ENCODE measurements around the gene PHF24. TPM values are rescaled to one million over a fixed set of nuclear protein-coding genes. Genes with fewer than 3 reads are reported as not detected.
A peak's percentile ranks its signal among the peaks of the same experiment; 100 is the strongest.

The PHF24 gene
- total and polyA plus RNA-seq, 5 donors from 2014 or later = not detected

DNA sequence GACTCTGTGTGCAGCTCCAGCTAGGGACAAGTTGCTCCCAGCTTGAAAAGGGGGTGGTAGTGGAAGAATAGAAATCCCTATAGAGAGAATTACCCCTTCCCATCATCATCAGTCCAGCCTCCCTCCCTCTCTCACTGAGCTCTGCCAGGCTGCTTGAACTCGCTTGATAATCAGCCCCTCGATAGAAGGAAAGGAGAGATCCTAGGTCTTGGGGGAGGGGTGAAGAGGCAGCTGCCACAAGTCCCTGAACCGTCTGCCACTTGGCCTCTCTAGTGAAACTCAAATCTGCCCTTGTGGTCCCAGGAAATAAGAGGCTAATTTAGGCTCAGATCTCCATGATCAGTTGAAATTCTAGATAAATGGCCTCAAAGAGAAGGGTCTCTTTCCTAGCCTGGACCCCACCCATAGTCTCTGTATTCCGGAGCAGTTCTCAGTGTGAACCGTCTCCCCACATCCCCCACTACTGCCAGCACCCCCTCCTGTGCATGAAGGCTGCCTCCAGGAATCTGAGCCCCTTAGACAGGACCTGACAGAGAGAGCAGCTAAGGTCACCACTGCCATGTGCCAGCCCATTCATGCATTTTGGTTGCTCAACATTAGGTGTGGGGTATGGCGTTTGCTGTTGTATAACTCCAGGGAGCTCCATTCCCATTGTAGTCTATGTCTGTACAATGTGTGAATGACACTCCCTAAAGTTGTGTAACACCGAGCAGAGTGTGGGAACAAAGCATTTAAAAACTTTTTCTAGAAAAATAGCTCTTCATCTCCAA, 37.0 kb downstream of the PHF24 start:
- H3K27ac Mint-ChIP-seq = peak overlapping the region in 1 of 3 donors; percentile 2
- H3K4me3 ChIP-seq (ENCODE audit: low read depth, low read length) = no peak overlapping the region
- no peaks in the 10 kb centered on the region for H3K27me3 ChIP-seq (ENCODE audit: control insufficient read depth, insufficient read depth, low read length)
- no peak overlapping the region for H3K27ac ChIP-seq (ENCODE audit: insufficient read depth, low read length, poor library complexity, severe bottlenecking)
- H3K36me3 Mint-ChIP-seq = peaks cover 8% of the 10 kb centered on the region
- H3K4me3 Mint-ChIP-seq = peak overlapping the region in 1 of 4 donors; percentile 60
- peaks cover 4% of the 10 kb centered on the region for H3K36me3 ChIP-seq (ENCODE audit: control insufficient read depth, insufficient read depth, low read length)
- H3K4me1 Mint-ChIP-seq = peaks cover 0 to 15% (median 5%) of the 10 kb centered on the region in 4 donors
- H3K9me3 ChIP-seq (ENCODE audit: control insufficient read depth in 2 of 2, low read length in 2 of 2) = no peaks in the 10 kb centered on the region
- no peaks in the 10 kb centered on the region for H3K9me3 Mint-ChIP-seq
- H3K4me1 ChIP-seq (ENCODE audit: control insufficient read depth, insufficient read depth, low read length, poor library complexity, severe bottlenecking) = peaks cover 7% of the 10 kb centered on the region
- ATAC-seq (ENCODE audit: low read depth in 2 of 2) (no peak), DNase-seq (no peak)
- no peaks in the 10 kb centered on the region for H3K27me3 Mint-ChIP-seq

DNA sequence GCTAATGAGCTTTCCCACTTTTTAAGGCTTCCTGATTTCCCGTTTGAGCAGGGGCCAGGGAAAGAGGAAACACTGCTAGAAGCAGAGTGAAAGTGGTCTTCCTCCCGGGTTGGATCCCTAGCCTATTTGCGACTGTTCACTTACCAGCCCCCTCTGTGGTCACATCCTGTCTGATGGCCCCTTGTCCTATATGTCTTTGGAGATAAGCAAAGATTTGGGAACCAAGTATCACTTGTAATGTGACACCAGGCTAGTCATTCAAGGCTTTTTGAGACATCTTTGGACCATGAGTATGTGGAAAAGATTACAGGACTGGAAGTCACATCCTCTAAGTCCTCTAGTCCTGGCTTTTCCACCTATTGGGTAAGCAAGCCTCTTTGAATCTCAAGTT, 37.6 kb downstream of the PHF24 start:
- no peak overlapping the region for H3K4me3 Mint-ChIP-seq
- H3K27me3 Mint-ChIP-seq = no peaks in the 10 kb centered on the region
- ATAC-seq (ENCODE audit: low read depth in 2 of 2) (no peak), DNase-seq (no peak)
- H3K27ac ChIP-seq (ENCODE audit: insufficient read depth, low read length, poor library complexity, severe bottlenecking) = no peak overlapping the region
- H3K27ac Mint-ChIP-seq = peak overlapping the region in 1 of 3 donors; percentile 2
- no peaks in the 10 kb centered on the region for H3K27me3 ChIP-seq (ENCODE audit: control insufficient read depth, insufficient read depth, low read length)
- no peaks in the 10 kb centered on the region for H3K9me3 ChIP-seq (ENCODE audit: control insufficient read depth in 2 of 2, low read length in 2 of 2)
- H3K9me3 Mint-ChIP-seq = no peaks in the 10 kb centered on the region
- H3K4me1 ChIP-seq (ENCODE audit: control insufficient read depth, insufficient read depth, low read length, poor library complexity, severe bottlenecking) = peaks cover under 1% of the 10 kb centered on the region
- H3K4me1 Mint-ChIP-seq = peaks cover 0 to 12% (median 5%) of the 10 kb centered on the region in 4 donors
- H3K4me3 ChIP-seq (ENCODE audit: low read depth, low read length) = no peak overlapping the region
- H3K36me3 Mint-ChIP-seq = peaks cover 8% of the 10 kb centered on the region
- peaks cover 4% of the 10 kb centered on the region for H3K36me3 ChIP-seq (ENCODE audit: control insufficient read depth, insufficient read depth, low read length)

GRCh38 chr9:34996181-34996904, 38.3 kb downstream of the PHF24 start:
- DNase-seq (no peak), ATAC-seq (ENCODE audit: low read depth in 2 of 2) (no peak)
- no peaks in the 10 kb centered on the region for H3K9me3 Mint-ChIP-seq
- no peak overlapping the region for H3K27ac Mint-ChIP-seq
- Histone ChIP-seq H3K4me1 (ENCODE audit: control insufficient read depth, insufficient read depth, low read length, poor library complexity, severe bottlenecking) (no peaks in the 10 kb centered on the region), H3K9me3 (ENCODE audit: control insufficient read depth in 2 of 2, low read length in 2 of 2) (no peaks in the 10 kb centered on the region), H3K27me3 (ENCODE audit: control insufficient read depth, insufficient read depth, low read length) (no peaks in the 10 kb centered on the region), H3K27ac (ENCODE audit: insufficient read depth, low read length, poor library complexity, severe bottlenecking) (no peak overlapping the region), H3K36me3 (ENCODE audit: control insufficient read depth, insufficient read depth, low read length) (peaks cover 4% of the 10 kb centered on the region), H3K4me3 (ENCODE audit: low read depth, low read length) (no peak overlapping the region)
- peaks cover 8% of the 10 kb centered on the region for H3K36me3 Mint-ChIP-seq
- H3K4me3 Mint-ChIP-seq = no peak overlapping the region
- peaks cover 0 to 6% (median 0%) of the 10 kb centered on the region in 4 donors for H3K4me1 Mint-ChIP-seq
- no peaks in the 10 kb centered on the region for H3K27me3 Mint-ChIP-seq

DNA sequence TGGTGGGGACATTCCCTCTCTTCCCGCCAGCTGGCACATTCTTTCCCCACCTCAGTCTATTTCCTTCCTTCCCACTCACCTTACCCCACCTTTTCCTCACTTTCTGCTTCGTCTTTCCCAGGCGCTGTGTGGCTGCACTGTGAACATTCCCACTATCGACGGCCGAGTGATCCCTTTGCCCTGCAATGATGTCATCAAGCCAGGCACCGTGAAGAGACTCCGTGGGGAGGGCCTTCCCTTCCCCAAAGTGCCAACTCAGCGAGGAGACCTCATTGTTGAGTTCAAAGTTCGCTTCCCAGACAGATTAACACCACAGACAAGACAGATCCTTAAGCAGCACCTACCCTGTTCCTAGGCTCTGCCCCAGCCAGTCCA, 38.8 kb downstream of the PHF24 start:
- Histone ChIP-seq H3K27ac (ENCODE audit: insufficient read depth, low read length, poor library complexity, severe bottlenecking) (no peak overlapping the region), H3K4me3 (ENCODE audit: low read depth, low read length) (no peak overlapping the region), H3K4me1 (ENCODE audit: control insufficient read depth, insufficient read depth, low read length, poor library complexity, severe bottlenecking) (no peaks in the 10 kb centered on the region), H3K36me3 (ENCODE audit: control insufficient read depth, insufficient read depth, low read length) (peaks cover 4% of the 10 kb centered on the region), H3K27me3 (ENCODE audit: control insufficient read depth, insufficient read depth, low read length) (no peaks in the 10 kb centered on the region), H3K9me3 (ENCODE audit: control insufficient read depth in 2 of 2, low read length in 2 of 2) (no peaks in the 10 kb centered on the region)
- Mint-ChIP-seq H3K4me1 (peaks cover 0 to 6% (median 0%) of the 10 kb centered on the region in 4 donors), H3K4me3 (no peak overlapping the region), H3K9me3 (no peaks in the 10 kb centered on the region), H3K36me3 (peaks cover 8% of the 10 kb centered on the region), H3K27ac (no peak overlapping the region), H3K27me3 (no peaks in the 10 kb centered on the region)
- ATAC-seq (ENCODE audit: low read depth in 2 of 2) (no peak), DNase-seq (no peak)

GRCh38 chr9:34997379-34997781, 39.3 kb downstream of the PHF24 start:
- peaks cover 4% of the 10 kb centered on the region for H3K36me3 ChIP-seq (ENCODE audit: control insufficient read depth, insufficient read depth, low read length)
- H3K27me3 Mint-ChIP-seq = no peaks in the 10 kb centered on the region
- H3K4me1 ChIP-seq (ENCODE audit: control insufficient read depth, insufficient read depth, low read length, poor library complexity, severe bottlenecking) = no peaks in the 10 kb centered on the region
- DNase-seq = no peak
- no peak overlapping the region for H3K4me3 ChIP-seq (ENCODE audit: low read depth, low read length)
- no peaks in the 10 kb centered on the region for H3K27me3 ChIP-seq (ENCODE audit: control insufficient read depth, insufficient read depth, low read length)
- H3K36me3 Mint-ChIP-seq = peaks cover 8% of the 10 kb centered on the region
- H3K9me3 ChIP-seq (ENCODE audit: control insufficient read depth in 2 of 2, low read length in 2 of 2) = no peaks in the 10 kb centered on the region
- ATAC-seq (ENCODE audit: low read depth in 2 of 2) = no peak
- no peak overlapping the region for H3K4me3 Mint-ChIP-seq
- peaks cover 0 to 4% (median 0%) of the 10 kb centered on the region in 4 donors for H3K4me1 Mint-ChIP-seq
- no peak overlapping the region for H3K27ac Mint-ChIP-seq
- H3K27ac ChIP-seq (ENCODE audit: insufficient read depth, low read length, poor library complexity, severe bottlenecking) = no peak overlapping the region
- no peaks in the 10 kb centered on the region for H3K9me3 Mint-ChIP-seq

- Mint-ChIP-seq H3K27me3 (no peaks in the 10 kb centered on the region), H3K27ac (no peak overlapping the region), H3K4me1 (no peaks in the 10 kb centered on the region), H3K9me3 (no peaks in the 10 kb centered on the region), H3K4me3 (no peak overlapping the region), H3K36me3 (peaks cover 8% of the 10 kb centered on the region)
- Histone ChIP-seq H3K4me3 (ENCODE audit: low read depth, low read length) (no peak overlapping the region), H3K27me3 (ENCODE audit: control insufficient read depth, insufficient read depth, low read length) (no peaks in the 10 kb centered on the region), H3K36me3 (ENCODE audit: control insufficient read depth, insufficient read depth, low read length) (peaks cover 4% of the 10 kb centered on the region), H3K9me3 (ENCODE audit: control insufficient read depth in 2 of 2, low read length in 2 of 2) (no peaks in the 10 kb centered on the region), H3K4me1 (ENCODE audit: control insufficient read depth, insufficient read depth, low read length, poor library complexity, severe bottlenecking) (no peaks in the 10 kb centered on the region), H3K27ac (ENCODE audit: insufficient read depth, low read length, poor library complexity, severe bottlenecking) (no peak overlapping the region)
- DNase-seq (no peak), ATAC-seq (ENCODE audit: low read depth in 2 of 2) (no peak)
Measured at GRCh38 chr9:34998266-34998665, 40.2 kb downstream of the PHF24 start.

DNA sequence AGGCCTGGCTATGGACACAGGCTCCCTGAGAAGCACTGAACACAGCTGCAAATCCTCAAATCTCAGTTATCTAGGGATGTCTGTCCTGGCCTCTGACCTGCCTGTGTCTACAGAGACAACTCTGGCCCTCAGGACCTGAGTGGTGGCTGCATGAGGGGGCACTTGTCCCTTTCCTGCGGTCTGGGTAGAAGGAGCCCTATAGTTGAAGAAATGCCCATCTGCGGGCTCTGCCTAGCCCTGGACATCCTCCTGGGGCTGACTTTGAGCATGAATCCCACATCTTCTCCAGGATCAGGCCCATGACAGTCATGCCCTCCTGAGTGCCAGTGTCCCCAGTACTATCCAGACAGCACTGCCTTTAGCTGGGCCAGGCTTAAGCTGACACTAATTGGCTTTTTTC, 41.5 kb downstream of the PHF24 start:
- H3K4me1 ChIP-seq (ENCODE audit: control insufficient read depth, insufficient read depth, low read length, poor library complexity, severe bottlenecking) = no peaks in the 10 kb centered on the region
- H3K27me3 Mint-ChIP-seq = no peaks in the 10 kb centered on the region
- no peak overlapping the region for H3K27ac ChIP-seq (ENCODE audit: insufficient read depth, low read length, poor library complexity, severe bottlenecking)

More for the DNA sequence above, 41.5 kb downstream of the PHF24 start:
- H3K4me3 Mint-ChIP-seq = no peak overlapping the region
- ATAC-seq (ENCODE audit: low read depth in 2 of 2) (no peak), DNase-seq (no peak)
- peaks cover 8% of the 10 kb centered on the region for H3K36me3 Mint-ChIP-seq
- H3K9me3 ChIP-seq (ENCODE audit: control insufficient read depth in 2 of 2, low read length in 2 of 2) = no peaks in the 10 kb centered on the region
- H3K9me3 Mint-ChIP-seq = no peaks in the 10 kb centered on the region
- no peaks in the 10 kb centered on the region for H3K4me1 Mint-ChIP-seq
- H3K36me3 ChIP-seq (ENCODE audit: control insufficient read depth, insufficient read depth, low read length) = peaks cover 4% of the 10 kb centered on the region
- no peak overlapping the region for H3K4me3 ChIP-seq (ENCODE audit: low read depth, low read length)
- no peak overlapping the region for H3K27ac Mint-ChIP-seq
- H3K27me3 ChIP-seq (ENCODE audit: control insufficient read depth, insufficient read depth, low read length) = no peaks in the 10 kb centered on the region

Data from CD4-positive, CD25-positive, alpha-beta regulatory T cell (primary cell).